ENCODE results near the gene FBXO8.
A peak's percentile ranks its signal among the peaks of the same experiment; 100 is the strongest.

FBXO8 gene

GRCh38 chr4:174204164-174204831 lies 79.2 kb downstream of the FBXO8 start:
- FAIRE-seq = no peak

GRCh38 chr4:174201871-174202270 lies 81.6 kb downstream of the FBXO8 start:
- FAIRE-seq = no peak

- no peak for FAIRE-seq
Observed at GRCh38 chr4:174199735-174200134, 83.7 kb downstream of the FBXO8 start.

GRCh38 chr4:174198828-174199227 lies 84.6 kb downstream of the FBXO8 start:
- FAIRE-seq = peak; percentile 99

GRCh38 chr4:174198396-174198795 lies 85.1 kb downstream of the FBXO8 start:
- FAIRE-seq = no peak

- FAIRE-seq = peak; percentile 26
Observed at GRCh38 chr4:174193438-174194374, 89.8 kb downstream of the FBXO8 start.

GRCh38 chr4:174192943-174193342 lies 90.5 kb downstream of the FBXO8 start:
- no peak for FAIRE-seq

- no peak for FAIRE-seq
Observed at GRCh38 chr4:174190832-174191500, 92.5 kb downstream of the FBXO8 start.

GRCh38 chr4:174189392-174190015 lies 94.0 kb downstream of the FBXO8 start:
- FAIRE-seq = no peak

Data from TTC549 (cell line).